ENCODE data around the gene SORL1.

Gene SORL1

GRCh38 chr11:121486054-121486453, 33.9 kb downstream of the SORL1 start:
- no peak for DNase-seq (ENCODE audit: low read depth in 2 of 2)
- TF ChIP-seq, protein P1, sequence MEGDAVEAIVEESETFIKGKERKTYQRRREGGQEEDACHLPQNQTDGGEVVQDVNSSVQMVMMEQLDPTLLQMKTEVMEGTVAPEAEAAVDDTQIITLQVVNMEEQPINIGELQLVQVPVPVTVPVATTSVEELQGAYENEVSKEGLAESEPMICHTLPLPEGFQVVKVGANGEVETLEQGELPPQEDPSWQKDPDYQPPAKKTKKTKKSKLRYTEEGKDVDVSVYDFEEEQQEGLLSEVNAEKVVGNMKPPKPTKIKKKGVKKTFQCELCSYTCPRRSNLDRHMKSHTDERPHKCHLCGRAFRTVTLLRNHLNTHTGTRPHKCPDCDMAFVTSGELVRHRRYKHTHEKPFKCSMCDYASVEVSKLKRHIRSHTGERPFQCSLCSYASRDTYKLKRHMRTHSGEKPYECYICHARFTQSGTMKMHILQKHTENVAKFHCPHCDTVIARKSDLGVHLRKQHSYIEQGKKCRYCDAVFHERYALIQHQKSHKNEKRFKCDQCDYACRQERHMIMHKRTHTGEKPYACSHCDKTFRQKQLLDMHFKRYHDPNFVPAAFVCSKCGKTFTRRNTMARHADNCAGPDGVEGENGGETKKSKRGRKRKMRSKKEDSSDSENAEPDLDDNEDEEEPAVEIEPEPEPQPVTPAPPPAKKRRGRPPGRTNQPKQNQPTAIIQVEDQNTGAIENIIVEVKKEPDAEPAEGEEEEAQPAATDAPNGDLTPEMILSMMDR (IDR thresholded peaks at IDR 0.05; ENCODE audit: low read depth, low read length), result no peak
- H3K4me3 ChIP-seq (replicated peaks in 1 of 2; ENCODE audit: low read depth in 2 of 2, low read length in 2 of 2), result no peak overlapping the region

GRCh38 chr11:121487191-121487590, 35.1 kb downstream of the SORL1 start:
- no peak overlapping the region for H3K4me3 ChIP-seq (replicated peaks in 1 of 2; ENCODE audit: low read depth in 2 of 2, low read length in 2 of 2)
- DNase-seq (ENCODE audit: low read depth in 2 of 2), result no peak
- TF ChIP-seq, protein P1 (IDR thresholded peaks at IDR 0.05; ENCODE audit: low read depth, low read length), result no peak

- no peak for DNase-seq (ENCODE audit: low read depth in 2 of 2)
- no peak overlapping the region for H3K4me3 ChIP-seq (replicated peaks in 1 of 2; ENCODE audit: low read depth in 2 of 2, low read length in 2 of 2)
- TF ChIP-seq, protein P1 (IDR thresholded peaks at IDR 0.05; ENCODE audit: low read depth, low read length), result no peak
These were observed 36.1 kb downstream of the SORL1 start for GRCh38 chr11:121488170-121488569.

DNA sequence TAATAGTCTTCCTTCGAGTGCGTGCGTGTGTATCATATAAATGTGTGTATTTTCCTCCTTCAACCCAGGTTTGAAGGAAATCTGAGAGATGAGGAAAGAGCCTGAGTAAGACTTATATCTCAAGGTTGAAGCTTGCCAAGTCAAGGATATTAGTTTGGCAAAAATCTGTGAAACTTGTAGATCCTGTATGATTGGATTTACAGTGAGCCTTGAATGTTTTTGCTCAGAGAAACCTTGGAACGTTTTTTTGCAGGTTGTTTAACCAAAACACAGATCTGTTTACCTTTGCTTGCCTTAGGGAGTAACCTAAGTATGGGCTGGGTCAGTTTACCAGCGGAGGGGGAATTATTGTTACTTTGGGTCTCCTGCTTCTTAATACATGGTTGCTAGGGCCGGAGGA, 36.5 kb downstream of the SORL1 start:
- TF ChIP-seq, protein P1 (IDR thresholded peaks at IDR 0.05; ENCODE audit: low read depth, low read length), result no peak
- H3K4me3 ChIP-seq (replicated peaks in 1 of 2; ENCODE audit: low read depth in 2 of 2, low read length in 2 of 2), result no peak overlapping the region
- no peak for DNase-seq (ENCODE audit: low read depth in 2 of 2)

- H3K4me3 ChIP-seq (replicated peaks in 1 of 2; ENCODE audit: low read depth in 2 of 2, low read length in 2 of 2), result no peak overlapping the region
- DNase-seq (ENCODE audit: low read depth in 2 of 2), result no peak
- TF ChIP-seq, protein P1 (IDR thresholded peaks at IDR 0.05; ENCODE audit: low read depth, low read length), result no peak
These were observed 37.7 kb downstream of the SORL1 start for GRCh38 chr11:121489823-121490222.

DNA sequence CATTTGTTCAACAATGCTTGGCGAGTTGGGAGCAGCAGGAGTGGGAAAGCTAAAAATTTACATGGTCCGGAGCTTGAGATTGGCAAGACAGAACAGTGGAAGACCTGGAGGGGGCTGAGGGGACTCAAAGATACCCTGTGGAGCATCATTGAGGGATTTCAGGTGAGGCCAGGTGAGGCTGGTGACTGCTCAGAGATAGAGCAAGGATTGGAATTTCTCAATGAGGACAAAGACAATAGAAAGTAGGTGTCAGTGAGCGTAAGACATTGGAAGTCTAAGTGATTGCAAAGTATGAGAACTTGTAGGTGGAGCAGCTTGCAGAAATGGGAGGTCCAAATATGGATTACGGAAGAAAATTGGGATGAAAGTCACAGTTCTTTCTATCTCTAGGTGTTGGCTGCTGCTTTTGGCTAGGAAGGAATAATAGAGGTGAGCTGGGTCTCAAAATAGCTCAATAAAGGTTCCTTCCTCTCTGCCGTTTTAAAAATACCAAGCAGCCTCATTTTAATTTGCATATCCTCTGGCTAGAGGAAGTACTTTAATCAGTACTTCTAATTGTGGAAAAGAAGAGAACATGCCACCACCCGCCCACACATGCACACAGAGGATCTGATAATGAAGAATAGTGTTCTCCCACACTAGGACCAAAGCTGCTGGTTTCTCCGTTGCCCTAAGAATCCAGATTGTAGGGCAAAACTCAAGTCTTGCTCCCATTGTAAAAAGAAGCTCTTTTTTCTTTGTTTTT, 42.4 kb downstream of the SORL1 start:
- no peak overlapping the region for H3K4me3 ChIP-seq (replicated peaks in 1 of 2; ENCODE audit: low read depth in 2 of 2, low read length in 2 of 2)
- DNase-seq (ENCODE audit: low read depth in 2 of 2), result no peak
- TF ChIP-seq, protein P1 (IDR thresholded peaks at IDR 0.05; ENCODE audit: low read depth, low read length), result no peak

Data from cardiac fibroblast (primary cell).